Spleen (tissue), 7 donors: ENCODE measurements around the gene SNAI1.

Experiments used
- POLR2A ChIP-seq, 3 donors: fragments of 450-650 bp; IDR thresholded peaks; one replicate each; pipeline ENCODE4 v1.5.1; 2017; ENCODE audit warnings: antibody characterized with exemption in 3 of 3, mild to moderate bottlenecking in 1 of 3
- POLR2AphosphoS5 ChIP-seq, 3 donors: sonication (generic); formaldehyde crosslinking; IDR thresholded peaks; one replicate each; pipeline ENCODE4 v1.5.1; 2017; ENCODE audit warnings: antibody characterized with exemption in 3 of 3
- TF ChIP-seq, protein P1 (sequence below), 11 experiments: fragments of 200-600 bp in 7 of 11; fragments of 450-650 bp in 4 of 11; sonication (generic) in 4 of 11; IDR thresholded peaks in 8 of 11; conservative IDR thresholded peaks in 3 of 11; 1 replicate in 7 of 11; 2 replicates in 4 of 11; pipeline versions ENCODE4 v1.4.0 to v1.8.0; 2016 to 2021; ENCODE audit warnings: antibody characterized with exemption in 11 of 11, inconsistent platforms in 4 of 11, mild to moderate bottlenecking in 1 of 11
- donor health status: DM: no; HTN: no; CAD: no; lungs with moderate emphysema.
- donor health status: DM: no; HTN: no; CAD: no.
- donor health status: DM: no; HTN: no; CAD: no.

DNA sequence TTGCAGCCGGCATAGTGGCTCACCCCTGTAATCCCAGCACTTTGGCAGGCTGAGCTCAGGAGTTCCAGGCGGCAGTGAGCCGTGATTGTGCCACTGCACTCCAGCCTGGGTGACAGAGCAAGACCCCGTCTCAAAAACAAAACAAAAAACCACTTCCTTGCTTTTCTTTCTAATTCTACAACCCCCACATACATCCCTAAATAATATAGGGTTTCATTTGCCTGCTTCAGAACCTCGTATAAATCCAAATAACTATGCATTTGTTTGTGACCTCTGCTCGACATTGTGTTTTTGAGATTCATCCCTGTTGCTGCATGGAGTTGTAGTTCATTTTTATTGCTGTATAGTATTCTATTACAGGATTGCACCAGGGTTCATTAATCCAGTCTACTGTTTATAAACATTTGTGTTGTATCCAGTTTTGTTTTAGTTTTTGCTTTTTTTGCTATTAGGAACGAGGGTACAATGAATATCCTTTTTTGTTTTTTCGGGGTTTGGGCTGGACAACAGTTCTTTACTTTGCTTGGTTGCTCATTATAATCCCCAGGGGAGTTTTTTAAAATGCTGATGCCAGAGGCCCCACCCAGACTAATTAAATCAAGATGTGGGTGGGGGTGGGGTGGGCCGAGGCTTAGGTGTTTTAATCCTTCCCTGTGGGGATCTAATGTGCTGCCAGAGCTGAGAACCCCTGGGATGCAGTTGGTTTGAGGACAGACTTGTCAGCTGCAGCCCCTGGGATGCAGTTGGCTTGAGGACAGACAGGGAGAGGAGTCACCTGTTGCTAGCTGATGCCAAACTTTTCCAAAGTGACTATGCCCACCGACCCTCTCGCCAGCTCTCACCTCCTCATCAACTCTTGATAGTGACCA lies 2.4 kb upstream of the SNAI1 start:
- TF ChIP-seq POLR2AphosphoS5 (IDR thresholded peaks at IDR 0.05), result no peak
- TF ChIP-seq, protein P1, sequence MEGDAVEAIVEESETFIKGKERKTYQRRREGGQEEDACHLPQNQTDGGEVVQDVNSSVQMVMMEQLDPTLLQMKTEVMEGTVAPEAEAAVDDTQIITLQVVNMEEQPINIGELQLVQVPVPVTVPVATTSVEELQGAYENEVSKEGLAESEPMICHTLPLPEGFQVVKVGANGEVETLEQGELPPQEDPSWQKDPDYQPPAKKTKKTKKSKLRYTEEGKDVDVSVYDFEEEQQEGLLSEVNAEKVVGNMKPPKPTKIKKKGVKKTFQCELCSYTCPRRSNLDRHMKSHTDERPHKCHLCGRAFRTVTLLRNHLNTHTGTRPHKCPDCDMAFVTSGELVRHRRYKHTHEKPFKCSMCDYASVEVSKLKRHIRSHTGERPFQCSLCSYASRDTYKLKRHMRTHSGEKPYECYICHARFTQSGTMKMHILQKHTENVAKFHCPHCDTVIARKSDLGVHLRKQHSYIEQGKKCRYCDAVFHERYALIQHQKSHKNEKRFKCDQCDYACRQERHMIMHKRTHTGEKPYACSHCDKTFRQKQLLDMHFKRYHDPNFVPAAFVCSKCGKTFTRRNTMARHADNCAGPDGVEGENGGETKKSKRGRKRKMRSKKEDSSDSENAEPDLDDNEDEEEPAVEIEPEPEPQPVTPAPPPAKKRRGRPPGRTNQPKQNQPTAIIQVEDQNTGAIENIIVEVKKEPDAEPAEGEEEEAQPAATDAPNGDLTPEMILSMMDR (IDR thresholded peaks at IDR 0.05 in 8 of 11, conservative IDR thresholded peaks at IDR 0.05 in 3 of 11), result no peak
- TF ChIP-seq POLR2A (IDR thresholded peaks at IDR 0.05), result no peak
